ENCODE data around the gene IFT74. TPM values are rescaled to one million over a fixed set of nuclear protein-coding genes. Genes with fewer than 3 reads are reported as not detected.

IFT74 gene
- total RNA-seq, 1 experiment from 2014 or later: 6.2 TPM

DNA sequence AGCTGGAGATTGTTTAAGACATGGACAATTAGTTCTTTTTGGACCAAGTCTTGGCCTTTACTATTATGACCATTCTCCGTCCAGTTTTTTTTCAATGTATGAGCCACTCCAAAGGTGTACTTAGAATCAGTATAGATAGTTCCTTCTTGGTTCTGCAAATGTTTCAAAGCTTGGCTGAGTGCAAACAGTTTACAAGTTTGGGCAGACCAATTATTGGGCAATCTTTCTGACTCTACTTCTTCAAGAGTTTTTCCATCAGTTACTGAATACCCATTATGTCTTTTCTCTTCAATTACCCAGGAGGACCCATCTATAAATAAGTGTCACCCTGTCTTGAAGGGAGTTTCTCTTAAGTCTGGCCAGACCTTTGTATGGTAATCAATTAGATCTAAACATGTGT, 15.5 kb downstream of the IFT74 start:
- CTCF ChIA-PET: no interaction called here
- Histone ChIP-seq H2AFZ (ENCODE audit: low read length) (no peak overlapping the region), H3K4me1 (ENCODE audit: insufficient read depth, low read length) (no peaks in the 10 kb centered on the region), H3K36me3 (ENCODE audit: low read depth, low read length) (no peaks in the 10 kb centered on the region), H3K9me2 (replicated peaks; ENCODE audit: low read length) (no peaks in the 10 kb centered on the region), H3K9ac (ENCODE audit: low read length) (no peak overlapping the region), H3K79me2 (ENCODE audit: low read length) (0 out of 2 replicates have a peak, but pooled peaks cover 4% of the 10 kb centered on the region), H3K27ac (ENCODE audit: low read length) (no peak overlapping the region), H3K9me3 (ENCODE audit: low read length) (no peaks in the 10 kb centered on the region), H3F3A (ENCODE audit: low read length, unreplicated experiment) (no peaks in the 10 kb centered on the region), H3K27me3 (ENCODE audit: low read length) (no peaks in the 10 kb centered on the region), H3K4me3 (ENCODE audit: low read length) (no peak overlapping the region), H3K4me2 (ENCODE audit: low read length) (no peak overlapping the region), H4K20me1 (ENCODE audit: low read length) (no peaks in the 10 kb centered on the region)
- DNase-seq (no peak), ATAC-seq (no peak)
- intact Hi-C loops (cut with micrococcal nuclease): loop anchor here (10.0 kb wide), 1 partner anchor 227 kb away; no protein-coding TSS in a partner anchor
- POLR2A ChIA-PET (ENCODE audit: unreplicated experiment): no interaction called here
- TF ChIP-seq EZH2phosphoT487 (IDR thresholded peaks at IDR 0.05; ENCODE audit: borderline replicate concordance, low read length): no peak
- no peak for TF ChIP-seq EZH2 (IDR thresholded peaks at IDR 0.05; ENCODE audit: low read length, unreplicated experiment)
- no peak for TF ChIP-seq CTCF (conservative IDR thresholded peaks at IDR 0.05; ENCODE audit: low read depth, low read length)
- BruUV-seq (replicated peaks): no TSS peak

DNA sequence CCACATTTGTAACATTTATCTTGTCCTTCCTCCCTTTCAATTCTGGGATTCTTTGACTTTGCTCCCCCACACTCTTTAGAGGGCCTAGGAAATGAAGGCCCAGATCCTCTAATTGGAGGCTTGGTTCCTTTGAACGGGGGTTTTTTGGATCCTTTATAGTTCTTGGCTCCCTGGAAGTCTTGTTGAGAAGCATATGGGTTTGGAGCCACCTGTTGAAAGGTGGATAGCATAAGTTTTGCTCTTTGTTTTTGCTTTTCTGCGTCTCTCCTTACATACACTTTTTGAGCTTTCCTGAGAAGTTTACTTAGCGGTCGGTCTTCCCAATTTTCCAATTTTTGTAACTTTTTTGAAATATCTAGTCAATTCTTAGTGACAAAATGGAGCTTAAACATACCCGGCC, 17.8 kb downstream of the IFT74 start:
- BruUV-seq (replicated peaks): no TSS peak
- TF ChIP-seq CTCF (conservative IDR thresholded peaks at IDR 0.05; ENCODE audit: low read depth, low read length): no peak
- TF ChIP-seq EZH2phosphoT487 (IDR thresholded peaks at IDR 0.05; ENCODE audit: borderline replicate concordance, low read length): no peak
- no peak for TF ChIP-seq EZH2 (IDR thresholded peaks at IDR 0.05; ENCODE audit: low read length, unreplicated experiment)

GRCh38 chr9:26974927-26975326, 18.7 kb downstream of the IFT74 start:
- no peaks in the 10 kb centered on the region for H3K4me1 ChIP-seq (ENCODE audit: insufficient read depth, low read length)
- no peak overlapping the region for H3K4me2 ChIP-seq (ENCODE audit: low read length)
- no peak for DNase-seq
- H3K27ac ChIP-seq (ENCODE audit: low read length): no peak overlapping the region
- no peak overlapping the region for H2AFZ ChIP-seq (ENCODE audit: low read length)
- POLR2A ChIA-PET (ENCODE audit: unreplicated experiment): no interaction called here
- no peaks in the 10 kb centered on the region for H3K9me2 ChIP-seq (replicated peaks; ENCODE audit: low read length)
- CTCF ChIA-PET: no interaction called here
- H3K36me3 ChIP-seq (ENCODE audit: low read depth, low read length): no peaks in the 10 kb centered on the region
- H4K20me1 ChIP-seq (ENCODE audit: low read length): no peaks in the 10 kb centered on the region
- H3F3A ChIP-seq (ENCODE audit: low read length, unreplicated experiment): no peaks in the 10 kb centered on the region
- no peak overlapping the region for H3K9ac ChIP-seq (ENCODE audit: low read length)
- no TSS peak for BruUV-seq (replicated peaks)
- TF ChIP-seq EZH2phosphoT487 (IDR thresholded peaks at IDR 0.05; ENCODE audit: borderline replicate concordance, low read length) (no peak), EZH2 (IDR thresholded peaks at IDR 0.05; ENCODE audit: low read length, unreplicated experiment) (no peak), CTCF (conservative IDR thresholded peaks at IDR 0.05; ENCODE audit: low read depth, low read length) (no peak)
- H3K79me2 ChIP-seq (ENCODE audit: low read length): no peaks in the 10 kb centered on the region
- intact Hi-C loops (cut with micrococcal nuclease): loop anchor here (10.0 kb wide), 1 partner anchor 230 kb away; no protein-coding TSS in a partner anchor
- H3K27me3 ChIP-seq (ENCODE audit: low read length): no peaks in the 10 kb centered on the region
- no peak for ATAC-seq
- no peaks in the 10 kb centered on the region for H3K9me3 ChIP-seq (ENCODE audit: low read length)
- no peak overlapping the region for H3K4me3 ChIP-seq (ENCODE audit: low read length)

More for the DNA sequence above, 17.8 kb downstream of the IFT74 start:
- no peaks in the 10 kb centered on the region for H3K36me3 ChIP-seq (ENCODE audit: low read depth, low read length)
- no peaks in the 10 kb centered on the region for H3K9me3 ChIP-seq (ENCODE audit: low read length)
- ChIA-PET POLR2A (ENCODE audit: unreplicated experiment) (no interaction called here), CTCF (no interaction called here)
- DNase-seq: no peak
- no peak overlapping the region for H3K9ac ChIP-seq (ENCODE audit: low read length)
- H3F3A ChIP-seq (ENCODE audit: low read length, unreplicated experiment): no peaks in the 10 kb centered on the region
- no peak for ATAC-seq
- H3K4me3 ChIP-seq (ENCODE audit: low read length): no peak overlapping the region
- no peaks in the 10 kb centered on the region for H3K27me3 ChIP-seq (ENCODE audit: low read length)
- no peaks in the 10 kb centered on the region for H3K4me1 ChIP-seq (ENCODE audit: insufficient read depth, low read length)
- no peak overlapping the region for H3K4me2 ChIP-seq (ENCODE audit: low read length)
- no peak overlapping the region for H3K27ac ChIP-seq (ENCODE audit: low read length)
- intact Hi-C loops (cut with micrococcal nuclease): loop anchor here (10.0 kb wide), 1 partner anchor 229 kb away; no protein-coding TSS in a partner anchor
- H2AFZ ChIP-seq (ENCODE audit: low read length): no peak overlapping the region
- H3K9me2 ChIP-seq (replicated peaks; ENCODE audit: low read length): no peaks in the 10 kb centered on the region
- 0 out of 2 replicates have a peak, but pooled peaks cover 4% of the 10 kb centered on the region for H3K79me2 ChIP-seq (ENCODE audit: low read length)
- no peaks in the 10 kb centered on the region for H4K20me1 ChIP-seq (ENCODE audit: low read length)
